GM23338 (cell line): Measurements from ENCODE around the gene PTCD2. TPM values are rescaled to one million over a fixed set of nuclear protein-coding genes. Genes with fewer than 3 reads are reported as not detected.

Experiments
- ATAC-seq: fragments of 200-7000 bp; cut with Tn5 transposase; 3 replicates; pipeline ENCODE4 v1.9.1; 2020
- DNase-seq: peaks from one replicate; pipeline ENCODE4 v3.0.0-alpha.2; 2015; ENCODE audit warnings: low spot score
- H2AFZ ChIP-seq: fragments of 200-600 bp; sonication (generic); 2 replicates; pipeline ENCODE4 v1.8.0; 2016; ENCODE audit warnings: antibody characterized with exemption, mild to moderate bottlenecking, moderate library complexity
- H3F3A ChIP-seq: fragments of 200-600 bp; sonication (generic); replicated peaks from 2 replicates; pipeline ENCODE4 v1.8.0; 2017; ENCODE audit warnings: antibody characterized with exemption, mixed run types, low read depth
- H3K27ac ChIP-seq: fragments of 200-600 bp; sonication (generic); 2 replicates; pipeline ENCODE4 v1.6.1; 2016; ENCODE audit warnings: low read depth
- H3K27me3 ChIP-seq: fragments of 200-600 bp; sonication (generic); 2 replicates; pipeline ENCODE4 v1.8.0; 2016; ENCODE audit warnings: mild to moderate bottlenecking, mixed run types, moderate library complexity; ENCODE audit not compliant: insufficient read depth
- H3K36me3 ChIP-seq: fragments of 200-600 bp; sonication (generic); 2 replicates; pipeline ENCODE4 v1.8.0; 2016; ENCODE audit warnings: mild to moderate bottlenecking; ENCODE audit not compliant: insufficient read depth
- H3K4me1 ChIP-seq: fragments of 200-600 bp; sonication (generic); 2 replicates; pipeline ENCODE4 v1.8.0; 2016; ENCODE audit warnings: mild to moderate bottlenecking, moderate library complexity; ENCODE audit not compliant: insufficient read depth
- H3K4me2 ChIP-seq: fragments of 200-600 bp; sonication (generic); 2 replicates; pipeline ENCODE4 v1.7.1; 2017; ENCODE audit warnings: mixed run types
- H3K4me3 ChIP-seq: fragments of 200-600 bp; sonication (generic); 2 replicates; pipeline ENCODE4 v1.6.1; 2016; ENCODE audit warnings: mixed run types
- H3K79me2 ChIP-seq: fragments of 200-600 bp; sonication (generic); replicated peaks from 2 replicates; pipeline ENCODE4 v1.8.0; 2017; ENCODE audit warnings: mild to moderate bottlenecking; ENCODE audit not compliant: insufficient read depth
- H3K9me2 ChIP-seq: fragments of 200-600 bp; sonication (generic); 2 replicates; pipeline ENCODE4 v1.8.0; 2017; ENCODE audit not compliant: insufficient read depth
- H4K20me1 ChIP-seq: fragments of 200-600 bp; sonication (generic); replicated peaks from 2 replicates; pipeline ENCODE4 v1.8.0; 2017; ENCODE audit warnings: mild to moderate bottlenecking; ENCODE audit not compliant: insufficient read depth
- H3K27ac Mint-ChIP-seq: 2 replicates; pipeline ENCODE4 v1.8.0; 2020; ENCODE audit warnings: inconsistent platforms, mild to moderate bottlenecking, moderate library complexity, mixed read lengths
- H3K27me3 Mint-ChIP-seq: 3 replicates; pipeline ENCODE4 v1.8.0; 2022; ENCODE audit warnings: low read depth, mild to moderate bottlenecking, moderate library complexity, mixed read lengths, inconsistent platforms; ENCODE audit not compliant: insufficient read depth, poor library complexity
- H3K36me3 Mint-ChIP-seq: 3 replicates; pipeline ENCODE4 v1.8.0; 2021; ENCODE audit warnings: low read depth, mild to moderate bottlenecking, inconsistent platforms, moderate library complexity, mixed read lengths
- H3K4me1 Mint-ChIP-seq: 3 replicates; pipeline ENCODE4 v1.8.0; 2020; ENCODE audit warnings: mild to moderate bottlenecking, inconsistent platforms, mixed read lengths
- H3K4me3 Mint-ChIP-seq: 3 replicates; pipeline ENCODE4 v1.8.0; 2021; ENCODE audit warnings: moderate library complexity, mild to moderate bottlenecking, inconsistent platforms, mixed read lengths
- H3K9me3 Mint-ChIP-seq: 3 replicates; pipeline ENCODE4 v1.8.0; 2020; ENCODE audit warnings: moderate library complexity, mild to moderate bottlenecking, inconsistent platforms, mixed read lengths
- CTCF ChIP-seq, 2 experiments: fragments of 200-600 bp in 1 of 2; sonication (generic) in 1 of 2; conservative IDR thresholded peaks; 2 replicates each; pipeline versions ENCODE4 v1.5.1 to v1.6.1; 2016 to 2017; ENCODE audit warnings: antibody characterized with exemption in 2 of 2, low read depth in 2 of 2, mild to moderate bottlenecking in 2 of 2, moderate library complexity in 1 of 2
- EZH2 ChIP-seq: fragments of 200-600 bp; sonication (generic); IDR thresholded peaks from one replicate; pipeline ENCODE4 v1.8.0; 2017; ENCODE audit warnings: antibody characterized with exemption, mild to moderate bottlenecking, low read depth; ENCODE audit not compliant: unreplicated experiment
- NANOG ChIP-seq: IDR thresholded peaks from 2 replicates; pipeline ENCODE4 v1.6.1; 2016; ENCODE audit warnings: antibody characterized with exemption, borderline replicate concordance
- POLR2AphosphoS5 ChIP-seq: IDR thresholded peaks from 2 replicates; pipeline ENCODE4 v1.6.1; 2016; ENCODE audit warnings: antibody characterized with exemption, low read depth
- REST ChIP-seq: IDR thresholded peaks from one replicate; pipeline ENCODE4 v1.6.1; 2018; ENCODE audit warnings: antibody characterized with exemption; ENCODE audit not compliant: unreplicated experiment
- STAT1 ChIP-seq: IDR thresholded peaks from one replicate; pipeline ENCODE4 v1.6.1; 2016; ENCODE audit warnings: antibody characterized with exemption; ENCODE audit not compliant: unreplicated experiment
- ZNF114 ChIP-seq: fragments of 250-450 bp; sonication (Bioruptor Pico); IDR thresholded peaks from 2 replicates; pipeline ENCODE4 v1.5.0; 2020; ENCODE audit warnings: mild to moderate bottlenecking, moderate library complexity
- ZNF331 ChIP-seq: fragments of 250-450 bp; sonication (Bioruptor Pico); IDR thresholded peaks from 2 replicates; pipeline ENCODE4 v1.5.0; 2020; ENCODE audit warnings: low read depth, mild to moderate bottlenecking, moderate library complexity
- ZNF462 ChIP-seq: fragments of 250-450 bp; sonication (Bioruptor Pico); IDR thresholded peaks from 2 replicates; pipeline ENCODE4 v1.5.0; 2020; ENCODE audit warnings: mild to moderate bottlenecking, moderate library complexity
- polyA plus RNA-seq: library from polyadenylated mRNA; unstranded; fragments of >200 nt; fragmentation: Nextera tagmentation; extraction: Ambion mirVana; gene quantifications from 2 replicates; pipeline ENCODE4 v1.2.1, GENCODE V29; 2016
- total RNA-seq: library from RNA; depleted of rRNA; stranded (reverse); fragments of >200 nt; shearing (Covaris generic); gene quantifications from 2 replicates; pipeline ENCODE4 v1.2.3, GENCODE V29; 2014

PTCD2 gene
- total and polyA plus RNA-seq, 2 experiments from 2014 or later: 8.8 to 14.5 TPM

- TF ChIP-seq NANOG (no peak), STAT1 (no peak), ZNF331 (CRISPR knock-in tag) (no peak), POLR2AphosphoS5 (no peak), REST (no peak)
Observed at GRCh38 chr5:72356361-72356760, 36.2 kb downstream of the PTCD2 start (continued).

GRCh38 chr5:72358925-72359324, 38.8 kb downstream of the PTCD2 start:
- Mint-ChIP-seq H3K9me3 (no peaks in the 10 kb centered on the region), H3K4me3 (no peak overlapping the region), H3K36me3 (peaks cover 34% of the 10 kb centered on the region), H3K27ac (no peak overlapping the region), H3K27me3 (peaks cover 1% of the 10 kb centered on the region), H3K4me1 (peaks cover 14% of the 10 kb centered on the region)
- Histone ChIP-seq H3K27me3 (no peaks in the 10 kb centered on the region), H3K79me2 (no peaks in the 10 kb centered on the region), H3F3A (no peaks in the 10 kb centered on the region), H3K4me2 (no peak overlapping the region), H2AFZ (no peak overlapping the region), H3K4me1 (peaks cover 14% of the 10 kb centered on the region), H4K20me1 (no peaks in the 10 kb centered on the region), H3K9me2 (peaks cover 7% of the 10 kb centered on the region; the same call in 1 of the 2 replicates), H3K27ac (no peak overlapping the region), H3K4me3 (no peak overlapping the region), H3K36me3 (0 out of 2 replicates have a peak, but pooled peaks cover 5% of the 10 kb centered on the region)
- DNase-seq (no peak), ATAC-seq (no peak)
- TF ChIP-seq NANOG (no peak), CTCF (conservative IDR thresholded peaks at IDR 0.05; ENCODE audit: low read depth in 2 of 2) (no peak), ZNF331 (CRISPR knock-in tag) (no peak), ZNF114 (CRISPR knock-in tag) (no peak), REST (no peak), STAT1 (no peak), ZNF462 (CRISPR knock-in tag) (no peak), EZH2 (no peak)
